VCaP (cell line): Measurements from ENCODE around the gene ANKRD17.

Source experiments
- H3K27ac ChIP-seq: fragments of 450-650 bp; 2 replicates; pipeline ENCODE4 v1.5.1; 2017
- TF ChIP-seq, protein P1 (sequence below): fragments of 450-650 bp; conservative IDR thresholded peaks from 2 replicates; pipeline ENCODE4 v1.5.1; 2017; ENCODE audit warnings: mild to moderate bottlenecking, moderate library complexity

The ANKRD17 gene

DNA sequence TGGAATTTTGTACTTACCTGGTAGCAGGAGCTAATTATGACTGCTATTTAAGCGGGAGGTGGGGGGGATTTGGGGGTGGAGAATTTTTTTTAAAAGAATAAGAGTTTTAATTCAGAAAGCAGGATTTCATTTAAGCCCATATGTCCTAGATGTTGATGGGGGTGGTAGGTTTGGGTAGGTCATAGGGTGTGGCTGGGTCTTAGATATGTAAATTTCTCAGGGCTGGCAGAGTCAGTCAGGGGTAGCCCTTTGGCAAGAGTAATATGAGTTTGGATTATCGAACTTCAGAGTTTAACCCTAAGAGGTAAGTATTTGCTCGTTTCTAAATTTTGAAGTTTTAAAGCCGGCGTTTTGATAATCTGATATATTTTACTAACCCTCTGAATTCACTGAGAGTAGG is 153.9 kb downstream of the ANKRD17 start:
- TF ChIP-seq, protein P1, sequence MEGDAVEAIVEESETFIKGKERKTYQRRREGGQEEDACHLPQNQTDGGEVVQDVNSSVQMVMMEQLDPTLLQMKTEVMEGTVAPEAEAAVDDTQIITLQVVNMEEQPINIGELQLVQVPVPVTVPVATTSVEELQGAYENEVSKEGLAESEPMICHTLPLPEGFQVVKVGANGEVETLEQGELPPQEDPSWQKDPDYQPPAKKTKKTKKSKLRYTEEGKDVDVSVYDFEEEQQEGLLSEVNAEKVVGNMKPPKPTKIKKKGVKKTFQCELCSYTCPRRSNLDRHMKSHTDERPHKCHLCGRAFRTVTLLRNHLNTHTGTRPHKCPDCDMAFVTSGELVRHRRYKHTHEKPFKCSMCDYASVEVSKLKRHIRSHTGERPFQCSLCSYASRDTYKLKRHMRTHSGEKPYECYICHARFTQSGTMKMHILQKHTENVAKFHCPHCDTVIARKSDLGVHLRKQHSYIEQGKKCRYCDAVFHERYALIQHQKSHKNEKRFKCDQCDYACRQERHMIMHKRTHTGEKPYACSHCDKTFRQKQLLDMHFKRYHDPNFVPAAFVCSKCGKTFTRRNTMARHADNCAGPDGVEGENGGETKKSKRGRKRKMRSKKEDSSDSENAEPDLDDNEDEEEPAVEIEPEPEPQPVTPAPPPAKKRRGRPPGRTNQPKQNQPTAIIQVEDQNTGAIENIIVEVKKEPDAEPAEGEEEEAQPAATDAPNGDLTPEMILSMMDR = no peak
- no peak overlapping the region for H3K27ac ChIP-seq

DNA sequence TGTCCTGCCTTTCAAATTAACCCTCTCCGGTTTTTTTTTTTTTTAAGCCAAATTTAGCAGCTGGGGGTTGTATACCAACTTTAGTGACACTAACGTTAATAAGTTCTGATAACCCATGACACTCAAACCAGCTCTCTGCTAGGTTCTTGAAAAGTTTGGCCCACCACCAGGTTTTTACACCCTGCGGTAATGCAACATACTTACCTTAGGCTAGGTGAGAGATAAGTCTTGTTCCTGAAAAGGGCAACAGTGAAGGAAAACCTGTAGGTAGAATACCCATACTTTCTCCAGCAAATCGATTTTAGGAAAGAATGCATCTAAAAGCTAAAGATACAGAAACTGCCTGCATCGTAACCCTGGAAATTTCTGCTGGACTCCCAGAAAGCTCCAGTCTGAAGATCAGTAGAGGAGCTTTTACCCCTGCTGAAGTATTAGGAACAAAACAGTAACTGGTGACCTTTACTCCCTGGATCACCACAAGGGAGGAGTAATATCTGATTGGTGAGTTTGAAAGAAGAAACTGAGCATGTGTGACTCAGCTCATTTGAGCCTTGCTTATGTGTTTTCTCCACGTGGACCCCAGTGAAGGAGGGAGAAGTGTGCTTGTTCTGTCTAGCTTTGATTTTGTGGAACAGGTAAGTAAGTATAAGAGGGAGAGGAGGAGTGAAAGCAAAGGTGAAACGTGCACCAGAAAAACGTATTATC is 154.6 kb downstream of the ANKRD17 start:
- H3K27ac ChIP-seq = peak overlapping the region; percentile 2; the same call in 1 of the 2 replicates
- TF ChIP-seq, protein P1 = no peak

DNA sequence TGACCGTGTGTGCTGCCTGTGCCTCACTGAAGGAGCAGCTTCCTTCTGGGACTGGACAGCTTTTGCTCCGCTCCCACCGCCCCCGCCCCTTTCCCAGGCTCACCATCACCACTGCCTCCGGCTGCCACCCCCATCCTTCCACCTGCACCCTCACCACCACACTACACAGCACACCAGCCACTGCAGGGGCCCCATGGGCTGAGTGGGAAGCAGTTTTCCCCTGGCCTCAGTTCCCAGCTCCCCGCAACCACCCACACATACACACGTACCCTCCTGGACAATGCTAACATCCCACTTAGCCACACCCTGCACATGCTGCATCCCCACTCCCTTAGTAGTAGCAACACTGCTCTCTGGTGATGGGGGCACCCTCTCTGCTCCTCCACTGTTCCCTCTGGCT is 159.5 kb downstream of the ANKRD17 start:
- TF ChIP-seq, protein P1 = no peak
- H3K27ac ChIP-seq = no peak overlapping the region

DNA sequence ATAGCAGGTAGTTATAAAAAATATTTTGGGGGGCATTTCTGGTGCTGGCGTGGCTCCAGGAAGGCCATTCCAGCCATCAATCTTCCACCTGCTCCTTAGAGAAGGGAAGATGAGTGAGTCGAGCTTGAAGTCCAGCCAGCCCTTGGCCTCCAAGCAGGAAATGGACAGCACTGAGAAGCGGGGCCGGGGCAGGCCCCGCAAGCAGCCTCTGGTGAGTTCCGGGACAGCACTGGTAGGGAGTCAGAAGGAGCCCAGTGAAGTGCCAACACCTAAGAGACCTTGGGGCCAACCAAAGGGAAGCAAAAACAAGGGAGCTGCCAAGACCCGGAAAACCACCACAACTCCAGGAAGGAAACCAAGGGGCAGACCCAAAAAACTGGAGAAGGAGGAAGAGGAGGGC is 159.9 kb downstream of the ANKRD17 start:
- TF ChIP-seq, protein P1 = no peak
- no peak overlapping the region for H3K27ac ChIP-seq

DNA sequence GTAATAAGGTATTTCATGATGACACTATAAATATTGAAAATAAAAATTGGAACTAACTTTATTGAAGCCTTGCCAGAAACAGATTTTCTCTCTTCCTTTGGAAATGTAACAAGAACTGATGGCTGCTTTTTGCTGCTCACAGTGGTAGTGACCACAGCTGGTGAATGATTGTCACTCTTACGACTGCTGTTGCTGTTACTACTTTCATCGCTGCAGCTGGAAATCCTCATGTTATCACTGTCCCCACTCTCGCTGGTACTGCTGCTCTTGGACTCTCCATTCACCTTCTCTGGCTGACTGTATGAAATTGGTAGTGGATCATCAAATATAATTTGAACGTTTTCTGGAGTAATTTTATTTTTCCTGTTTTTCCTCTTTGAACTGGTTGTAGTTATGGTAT is 160.6 kb downstream of the ANKRD17 start:
- TF ChIP-seq, protein P1 = no peak
- no peak overlapping the region for H3K27ac ChIP-seq

DNA sequence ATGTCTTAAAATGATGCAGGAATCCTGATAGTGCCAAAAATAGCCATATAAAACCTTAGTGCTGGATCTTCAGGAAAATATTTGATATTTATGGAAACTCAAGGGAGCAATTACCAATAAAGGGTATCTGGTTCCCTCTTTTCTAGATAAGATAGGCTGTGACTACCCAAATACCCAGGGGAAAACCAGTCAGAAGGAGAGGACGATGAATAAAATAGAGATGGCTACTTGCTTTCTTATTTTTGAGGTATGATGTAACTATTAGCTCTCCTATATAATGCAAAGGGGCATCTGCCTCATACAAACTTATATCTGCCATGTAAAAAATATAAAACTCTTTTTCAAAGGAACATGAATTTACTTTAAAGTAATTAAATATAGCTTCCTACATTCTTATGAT is 165.7 kb downstream of the ANKRD17 start:
- peak overlapping the region; percentile 36 for H3K27ac ChIP-seq
- TF ChIP-seq, protein P1 = no peak

DNA sequence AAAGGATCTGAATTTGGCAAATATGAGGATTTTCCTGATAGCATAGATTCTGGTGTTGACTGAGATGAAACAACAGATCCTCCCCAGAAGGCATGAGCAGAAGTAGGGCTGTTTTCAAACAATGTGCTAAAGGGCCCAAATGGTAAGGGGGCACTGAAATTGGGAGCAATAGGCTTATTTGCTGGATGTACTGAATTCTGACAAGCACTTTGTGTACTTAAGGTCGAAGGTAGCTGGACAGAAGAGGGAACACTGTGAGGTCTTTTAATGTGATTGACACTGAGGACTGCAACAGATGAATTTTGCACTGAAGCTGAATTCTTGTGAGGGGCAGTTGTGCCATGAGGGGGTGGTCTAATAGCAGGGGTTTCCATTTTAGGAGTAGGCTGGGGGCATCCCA is 167.9 kb downstream of the ANKRD17 start:
- TF ChIP-seq, protein P1 = no peak
- no peak overlapping the region for H3K27ac ChIP-seq
